ENCODE data around the gene CANT1.

CANT1 gene

GRCh38 chr17:78980624-78980972 lies 29.0 kb downstream of the CANT1 start:
- peak overlapping the region; percentile 67 for H3K27ac ChIP-seq (ENCODE audit: poor library complexity, severe bottlenecking)

GRCh38 chr17:78979780-78980623 lies 29.6 kb downstream of the CANT1 start, which contains the start of gene LGALS3BP:
Gene LGALS3BP (minus strand): TSS chr17:78979923. CDS start chr17:78977191, 2,732 bp downstream.
- H3K36me3 ChIP-seq (ENCODE audit: low read depth), result peaks cover 43% of the 10 kb centered on the region
- no peaks in the 10 kb centered on the region for H3K27me3 ChIP-seq (ENCODE audit: insufficient read depth, poor library complexity, severe bottlenecking)
- H3K9me3 ChIP-seq (ENCODE audit: severe bottlenecking), result no peaks in the 10 kb centered on the region
- no peak for TF ChIP-seq CTCF (IDR thresholded peaks at IDR 0.05; ENCODE audit: poor library complexity, severe bottlenecking)
- peak; percentile 77 for DNase-seq (ENCODE audit: low spot score)
- H3K4me1 ChIP-seq (ENCODE audit: insufficient read depth, poor library complexity, severe bottlenecking), result peaks cover 36% of the 10 kb centered on the region
- peak within 1 kb of the TSS; percentile 67 for H3K27ac ChIP-seq (ENCODE audit: poor library complexity, severe bottlenecking)
- ATAC-seq (ENCODE audit: low read depth), result peak; percentile 88
- H3K4me3 ChIP-seq (ENCODE audit: severe bottlenecking), result peak within 1 kb of the TSS; percentile 53

More at GRCh38 chr17:78980624-78980972, 29.0 kb downstream of the CANT1 start:
- DNase-seq (ENCODE audit: low spot score) (no peak), ATAC-seq (ENCODE audit: low read depth) (no peak)
- TF ChIP-seq CTCF (IDR thresholded peaks at IDR 0.05; ENCODE audit: poor library complexity, severe bottlenecking), result no peak
- peaks cover 30% of the 10 kb centered on the region for H3K4me1 ChIP-seq (ENCODE audit: insufficient read depth, poor library complexity, severe bottlenecking)
- no peak overlapping the region for H3K4me3 ChIP-seq (ENCODE audit: severe bottlenecking)
- H3K27me3 ChIP-seq (ENCODE audit: insufficient read depth, poor library complexity, severe bottlenecking), result no peaks in the 10 kb centered on the region
- H3K36me3 ChIP-seq (ENCODE audit: low read depth), result peaks cover 37% of the 10 kb centered on the region
- no peaks in the 10 kb centered on the region for H3K9me3 ChIP-seq (ENCODE audit: severe bottlenecking)

GRCh38 chr17:78977997-78978973 lies 31.3 kb downstream of the CANT1 start:
- peak overlapping the region; percentile 67 for H3K27ac ChIP-seq (ENCODE audit: poor library complexity, severe bottlenecking)
- H3K36me3 ChIP-seq (ENCODE audit: low read depth), result peaks cover 55% of the 10 kb centered on the region
- peak; percentile 19 for TF ChIP-seq CTCF (IDR thresholded peaks at IDR 0.05; ENCODE audit: poor library complexity, severe bottlenecking)
- no peaks in the 10 kb centered on the region for H3K9me3 ChIP-seq (ENCODE audit: severe bottlenecking)
- H3K27me3 ChIP-seq (ENCODE audit: insufficient read depth, poor library complexity, severe bottlenecking), result no peaks in the 10 kb centered on the region
- ATAC-seq (ENCODE audit: low read depth) (no peak), DNase-seq (ENCODE audit: low spot score) (peak; percentile 51)
- peaks cover 40% of the 10 kb centered on the region for H3K4me1 ChIP-seq (ENCODE audit: insufficient read depth, poor library complexity, severe bottlenecking)
- H3K4me3 ChIP-seq (ENCODE audit: severe bottlenecking), result peak overlapping the region; percentile 53

- peaks cover 55% of the 10 kb centered on the region for H3K36me3 ChIP-seq (ENCODE audit: low read depth)
- H3K27ac ChIP-seq (ENCODE audit: poor library complexity, severe bottlenecking), result peak overlapping the region; percentile 67
- no peaks in the 10 kb centered on the region for H3K9me3 ChIP-seq (ENCODE audit: severe bottlenecking)
- ATAC-seq (ENCODE audit: low read depth) (no peak), DNase-seq (ENCODE audit: low spot score) (no peak)
- no peaks in the 10 kb centered on the region for H3K27me3 ChIP-seq (ENCODE audit: insufficient read depth, poor library complexity, severe bottlenecking)
- TF ChIP-seq CTCF (IDR thresholded peaks at IDR 0.05; ENCODE audit: poor library complexity, severe bottlenecking), result no peak
- H3K4me1 ChIP-seq (ENCODE audit: insufficient read depth, poor library complexity, severe bottlenecking), result peaks cover 40% of the 10 kb centered on the region
- peak overlapping the region; percentile 53 for H3K4me3 ChIP-seq (ENCODE audit: severe bottlenecking)
Measured at GRCh38 chr17:78977681-78977943, 32.0 kb downstream of the CANT1 start.
